UCSD-AML1 (cell line): Measurements from ENCODE around the gene SZT2.
"Not testable (repeated sequence)": the region's sequence is repeated elsewhere in the genome, so short reads cannot be mapped to it uniquely, and the experiment has no call there.

Source experiments
- DNase-seq: peaks from one replicate; lab custom pipeline; 2025; ENCODE audit not compliant: unreplicated experiment; lab: John Stamatoyannopoulos, UW

SZT2 gene

DNA sequence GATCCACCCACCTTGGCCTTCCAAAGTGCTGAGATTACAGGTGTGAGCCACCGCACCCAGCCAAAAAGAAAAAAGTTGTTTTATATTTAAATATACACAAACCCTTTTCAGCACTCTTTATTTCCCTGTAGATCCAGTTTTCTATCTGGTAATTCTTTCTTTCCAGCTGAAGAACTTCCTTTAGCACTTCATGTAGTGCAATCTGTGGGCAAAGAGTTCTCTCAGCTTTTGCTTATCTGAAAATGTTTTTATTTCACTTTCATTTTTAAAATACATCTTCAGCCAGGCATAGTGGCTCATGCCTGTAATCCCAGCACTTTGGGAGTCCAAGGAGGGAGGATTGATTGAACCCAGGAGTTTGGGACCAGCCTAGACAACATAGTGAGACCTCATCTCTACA is 92.5 kb downstream of the SZT2 start:
- no peak for DNase-seq

- no peak for DNase-seq
Measured at GRCh38 chr1:43484367-43484766, 94.7 kb downstream of the SZT2 start.

GRCh38 chr1:43488165-43488564 is 98.5 kb downstream of the SZT2 start:
- DNase-seq = no peak

GRCh38 chr1:43491061-43491460 is 101.4 kb downstream of the SZT2 start:
- no peak for DNase-seq

GRCh38 chr1:43492826-43493225 is 103.1 kb downstream of the SZT2 start:
- no peak for DNase-seq

GRCh38 chr1:43493661-43494450 is 104.2 kb downstream of the SZT2 start:
- no peak for DNase-seq

GRCh38 chr1:43495204-43495603 is 105.5 kb downstream of the SZT2 start:
- no peak for DNase-seq

GRCh38 chr1:43499898-43500297 is 110.2 kb downstream of the SZT2 start:
- DNase-seq = no peak

DNA sequence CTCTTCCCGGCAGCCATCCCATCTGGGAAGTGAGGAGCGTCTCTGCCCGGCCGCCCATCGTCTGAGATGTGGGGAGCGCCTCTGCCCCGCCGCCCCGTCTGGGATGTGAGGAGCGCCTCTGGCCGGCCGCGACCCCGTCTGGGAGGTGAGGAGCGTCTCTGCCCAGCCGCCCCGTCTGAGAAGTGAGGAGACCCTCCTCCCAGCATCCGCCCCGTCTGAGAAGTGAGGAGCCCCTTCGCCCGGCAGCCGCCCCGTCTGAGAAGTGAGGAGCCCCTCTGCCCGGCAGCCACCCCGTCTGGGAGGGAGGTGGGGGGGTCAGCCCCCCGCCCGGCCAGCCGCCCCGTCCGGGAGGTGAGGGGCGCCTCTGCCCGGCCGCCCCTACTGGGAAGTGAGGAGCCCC is 112.1 kb downstream of the SZT2 start:
- DNase-seq = not testable (repeated sequence)

- DNase-seq = no peak
Measured at GRCh38 chr1:43503534-43503933, 113.8 kb downstream of the SZT2 start.
